DOHH2 (cell line): ENCODE measurements around the gene C1orf50.

ENCODE experiments used
- H3F3A ChIP-seq: fragments of 200-600 bp; sonication (generic), shearing (Covaris generic); 2 replicates; pipeline ENCODE4 v1.6.0; 2016; ENCODE audit warnings: antibody characterized with exemption, mild to moderate bottlenecking; ENCODE audit not compliant: control insufficient read depth, insufficient read depth
- H3K27ac ChIP-seq: fragments of 200-600 bp; sonication (generic); 2 replicates; pipeline ENCODE4 v1.5.1; 2014; ENCODE audit warnings: low read depth, mild to moderate bottlenecking, low read length, moderate library complexity
- H3K27me3 ChIP-seq: fragments of 200-600 bp; sonication (generic); 2 replicates; pipeline ENCODE4 v1.6.1; 2014; ENCODE audit warnings: mild to moderate bottlenecking, low read length, mixed read lengths; ENCODE audit not compliant: control insufficient read depth
- H3K36me3 ChIP-seq: fragments of 200-600 bp; sonication (generic); 2 replicates; pipeline ENCODE4 v1.6.1; 2014; ENCODE audit warnings: mild to moderate bottlenecking, low read length, moderate library complexity, mixed read lengths; ENCODE audit not compliant: control insufficient read depth
- H3K4me1 ChIP-seq: fragments of 200-600 bp; sonication (generic); 2 replicates; pipeline ENCODE4 v1.6.1; 2014; ENCODE audit warnings: mild to moderate bottlenecking, low read length, mixed read lengths; ENCODE audit not compliant: control insufficient read depth
- H3K4me2 ChIP-seq: fragments of 200-600 bp; sonication (generic); 2 replicates; pipeline ENCODE4 v1.6.0; 2014; ENCODE audit warnings: mild to moderate bottlenecking, low read length, moderate library complexity
- H3K4me3 ChIP-seq: fragments of 200-600 bp; sonication (generic); 2 replicates; pipeline ENCODE4 v1.5.1; 2014; ENCODE audit warnings: mild to moderate bottlenecking, low read length, mixed read lengths
- H3K79me2 ChIP-seq: fragments of 200-600 bp; sonication (generic); 2 replicates; pipeline ENCODE4 v1.6.1; 2014; ENCODE audit warnings: mild to moderate bottlenecking, low read length, mixed read lengths; ENCODE audit not compliant: control insufficient read depth
- H3K9me2 ChIP-seq: fragments of 200-600 bp; sonication (generic); replicated peaks from 2 replicates; pipeline ENCODE4 v1.6.1; 2014; ENCODE audit warnings: mild to moderate bottlenecking, low read length, mixed read lengths; ENCODE audit not compliant: control insufficient read depth
- H3K9me3 ChIP-seq: fragments of 200-600 bp; sonication (generic); 2 replicates; pipeline ENCODE4 v1.6.1; 2014; ENCODE audit warnings: antibody characterized with exemption, low read length, mixed read lengths; ENCODE audit not compliant: control insufficient read depth, insufficient read depth
- H4K20me1 ChIP-seq: fragments of 200-600 bp; sonication (generic); 2 replicates; pipeline ENCODE4 v1.6.0; 2014; ENCODE audit warnings: low read depth, mild to moderate bottlenecking, antibody characterized with exemption, low read length, moderate library complexity; ENCODE audit not compliant: control insufficient read depth, insufficient read depth
- EZH2phosphoT487 ChIP-seq: fragments of 200-600 bp; sonication (generic); IDR thresholded peaks from 2 replicates; pipeline ENCODE4 v1.6.1; 2017; ENCODE audit warnings: borderline replicate concordance, mild to moderate bottlenecking, antibody characterized with exemption, low read length, moderate library complexity, mixed read lengths
- TF ChIP-seq, protein P1 (sequence below): fragments of 200-600 bp; sonication (generic); IDR thresholded peaks from one replicate; pipeline ENCODE4 v1.5.1; 2014; ENCODE audit warnings: antibody characterized with exemption, mild to moderate bottlenecking, low read depth, low read length; ENCODE audit not compliant: poor library complexity, severe bottlenecking

Gene C1orf50

DNA sequence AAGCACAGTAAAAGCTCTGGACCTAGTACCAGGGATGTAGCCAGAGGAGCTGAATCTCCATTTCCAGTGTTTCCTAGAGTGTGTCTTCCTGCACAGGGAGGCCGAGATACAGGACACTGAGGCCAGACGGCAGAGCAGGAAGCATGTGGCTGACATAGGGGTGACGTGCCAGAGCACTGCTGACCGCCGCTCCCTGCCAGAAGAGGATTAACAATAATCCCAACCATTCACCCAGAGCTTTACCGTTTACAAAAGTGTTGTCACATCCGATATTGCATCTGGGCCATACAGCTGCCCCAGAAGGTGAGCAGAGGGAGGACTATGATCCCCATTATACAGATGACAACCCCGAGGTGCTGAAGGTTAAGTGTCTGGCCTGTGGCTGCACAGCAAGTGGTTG is 21.2 kb upstream of the C1orf50 start:
- Histone ChIP-seq H3K27me3 (no peaks in the 10 kb centered on the region), H3K79me2 (no peaks in the 10 kb centered on the region), H3K4me3 (no peak overlapping the region), H3F3A (no peaks in the 10 kb centered on the region), H3K4me1 (no peaks in the 10 kb centered on the region), H3K9me2 (no peaks in the 10 kb centered on the region), H4K20me1 (0 out of 2 replicates have a peak, but pooled peaks cover 7% of the 10 kb centered on the region), H3K27ac (no peak overlapping the region), H3K36me3 (peaks cover 31% of the 10 kb centered on the region), H3K4me2 (no peak overlapping the region), H3K9me3 (no peaks in the 10 kb centered on the region)
- TF ChIP-seq, protein P1, sequence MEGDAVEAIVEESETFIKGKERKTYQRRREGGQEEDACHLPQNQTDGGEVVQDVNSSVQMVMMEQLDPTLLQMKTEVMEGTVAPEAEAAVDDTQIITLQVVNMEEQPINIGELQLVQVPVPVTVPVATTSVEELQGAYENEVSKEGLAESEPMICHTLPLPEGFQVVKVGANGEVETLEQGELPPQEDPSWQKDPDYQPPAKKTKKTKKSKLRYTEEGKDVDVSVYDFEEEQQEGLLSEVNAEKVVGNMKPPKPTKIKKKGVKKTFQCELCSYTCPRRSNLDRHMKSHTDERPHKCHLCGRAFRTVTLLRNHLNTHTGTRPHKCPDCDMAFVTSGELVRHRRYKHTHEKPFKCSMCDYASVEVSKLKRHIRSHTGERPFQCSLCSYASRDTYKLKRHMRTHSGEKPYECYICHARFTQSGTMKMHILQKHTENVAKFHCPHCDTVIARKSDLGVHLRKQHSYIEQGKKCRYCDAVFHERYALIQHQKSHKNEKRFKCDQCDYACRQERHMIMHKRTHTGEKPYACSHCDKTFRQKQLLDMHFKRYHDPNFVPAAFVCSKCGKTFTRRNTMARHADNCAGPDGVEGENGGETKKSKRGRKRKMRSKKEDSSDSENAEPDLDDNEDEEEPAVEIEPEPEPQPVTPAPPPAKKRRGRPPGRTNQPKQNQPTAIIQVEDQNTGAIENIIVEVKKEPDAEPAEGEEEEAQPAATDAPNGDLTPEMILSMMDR: no peak
- no peak for TF ChIP-seq EZH2phosphoT487

DNA sequence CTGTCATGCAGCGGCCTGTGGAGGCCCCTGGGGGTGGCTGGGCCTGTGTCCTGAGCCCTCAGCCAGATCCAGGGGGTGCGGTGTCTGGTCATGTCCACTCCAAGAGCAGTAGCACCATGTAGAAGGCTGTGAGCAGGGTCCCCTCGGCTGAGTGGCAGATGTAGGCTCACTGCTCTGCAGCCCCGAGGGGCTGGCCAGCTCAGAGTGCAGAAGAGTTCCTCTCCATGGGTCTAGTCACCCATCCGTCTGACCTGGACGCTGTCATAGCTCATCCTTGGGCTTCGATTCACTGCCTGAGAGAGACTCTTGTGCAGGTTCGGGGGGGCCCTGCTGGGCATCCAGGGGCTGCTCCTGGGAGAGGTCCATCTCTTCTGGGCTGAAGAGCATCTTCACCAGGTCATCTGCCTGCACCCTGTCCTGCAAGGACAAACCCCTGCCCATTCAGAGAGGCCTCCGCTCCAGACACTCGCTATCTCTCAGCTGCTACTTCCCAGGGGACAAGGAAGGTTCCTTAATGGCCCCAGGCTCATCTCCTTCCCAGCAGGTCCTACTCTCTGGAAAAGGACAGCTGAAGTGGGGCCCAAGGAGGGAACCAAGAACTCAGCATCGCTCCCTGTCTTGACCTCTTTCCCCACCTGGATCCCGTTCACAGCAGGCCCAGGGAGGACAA is 20.5 kb upstream of the C1orf50 start:
- H3K27me3 ChIP-seq: no peaks in the 10 kb centered on the region
- no peak overlapping the region for H3K27ac ChIP-seq
- no peaks in the 10 kb centered on the region for H3K9me2 ChIP-seq
- TF ChIP-seq, protein P1: no peak
- TF ChIP-seq EZH2phosphoT487: no peak
- H3K4me1 ChIP-seq: no peaks in the 10 kb centered on the region
- 0 out of 2 replicates have a peak, but pooled peaks cover 7% of the 10 kb centered on the region for H4K20me1 ChIP-seq
- H3K79me2 ChIP-seq: no peaks in the 10 kb centered on the region
- H3K4me2 ChIP-seq: no peak overlapping the region
- H3F3A ChIP-seq: no peaks in the 10 kb centered on the region
- peaks cover 31% of the 10 kb centered on the region for H3K36me3 ChIP-seq
- no peak overlapping the region for H3K4me3 ChIP-seq
- H3K9me3 ChIP-seq: no peaks in the 10 kb centered on the region

DNA sequence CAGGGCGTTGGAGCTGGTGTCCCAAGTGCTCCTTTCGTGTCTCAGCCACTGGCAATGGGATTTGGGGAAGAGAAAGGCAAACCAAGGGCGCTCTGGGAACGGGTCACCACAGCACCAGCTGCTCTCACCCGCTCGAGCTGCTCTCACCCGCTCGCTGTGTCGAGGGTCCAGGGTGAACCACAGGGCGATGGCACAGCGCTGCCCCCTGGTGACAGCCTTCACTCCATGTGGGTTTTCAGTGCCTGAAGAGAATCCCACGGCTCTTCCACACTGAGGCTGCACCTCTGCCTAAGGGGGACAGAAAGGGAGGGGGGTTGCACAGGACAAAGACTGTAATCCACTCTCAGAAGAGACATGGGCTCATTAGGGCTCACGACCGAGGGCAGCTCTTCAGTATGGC is 19.9 kb upstream of the C1orf50 start:
- Histone ChIP-seq H3K36me3 (peaks cover 37% of the 10 kb centered on the region), H3K9me3 (no peaks in the 10 kb centered on the region), H3K27ac (no peak overlapping the region), H3F3A (no peaks in the 10 kb centered on the region), H4K20me1 (0 out of 2 replicates have a peak, but pooled peaks cover 7% of the 10 kb centered on the region), H3K9me2 (no peaks in the 10 kb centered on the region), H3K4me3 (no peak overlapping the region), H3K79me2 (no peaks in the 10 kb centered on the region), H3K4me1 (no peaks in the 10 kb centered on the region), H3K27me3 (no peaks in the 10 kb centered on the region), H3K4me2 (no peak overlapping the region)
- TF ChIP-seq, protein P1: peak; percentile 87
- TF ChIP-seq EZH2phosphoT487: no peak
